Tracheal epithelial cell (primary cell): ENCODE data around the gene SLC1A1. TPM values are rescaled to one million over a fixed set of nuclear protein-coding genes. Genes with fewer than 3 reads are reported as not detected.

Experiments
- total RNA-seq: library from RNA; depleted of rRNA; stranded (reverse); fragments of >200 nt; gene quantifications from 2 replicates; pipeline ENCODE4 v1.2.1, GENCODE V29; 2014

Gene SLC1A1
- 0.85 and 8.2 TPM in 2 replicates for total RNA-seq

DNA sequence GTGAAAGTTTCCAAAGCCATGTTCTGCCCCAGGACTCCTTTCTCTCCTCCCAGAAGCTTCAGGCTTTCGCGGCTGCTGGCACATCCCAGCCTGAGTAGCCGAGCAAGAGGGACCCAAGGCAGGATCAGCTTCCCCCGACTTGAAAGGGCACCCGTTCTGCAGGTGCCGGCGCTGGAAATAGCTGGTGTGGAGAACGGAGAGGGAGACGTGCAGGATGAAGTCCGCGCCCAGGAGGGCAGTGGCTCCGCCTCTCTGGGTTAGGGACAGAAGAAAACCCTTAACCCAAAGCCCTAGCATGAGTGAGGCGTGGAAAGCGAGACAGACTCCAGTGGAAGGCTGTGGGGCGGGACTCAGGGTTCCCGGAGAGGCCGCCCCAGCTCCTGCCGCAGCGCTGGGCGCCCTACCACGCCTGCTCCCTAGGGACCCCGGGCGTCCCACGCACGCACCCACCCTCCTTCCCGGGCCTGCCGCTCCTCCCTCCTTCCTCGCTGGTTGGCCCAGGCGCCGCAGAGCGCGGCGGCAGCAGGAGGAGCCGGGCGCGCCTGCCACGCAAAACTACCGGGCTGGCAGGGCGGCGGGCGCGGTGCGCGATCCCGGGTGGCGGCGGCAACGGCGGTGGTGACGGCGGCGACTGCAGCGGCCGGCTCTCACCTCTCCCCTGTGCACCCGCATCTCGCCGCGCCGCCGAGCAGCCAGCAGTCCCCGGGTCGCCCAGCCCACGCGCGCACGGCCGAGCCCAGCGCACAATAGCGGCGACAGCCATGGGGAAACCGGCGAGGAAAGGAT lies at the start of gene SLC1A1:
TSS of gene SLC1A1 (plus strand) at position 550 of the 786 bp plus-strand sequence. CDS start at position 762, 212 bp downstream.

Other genes starting within 250 kb of the SLC1A1 start
- 1.9 and 14.2 TPM in 2 replicates for gene GLIS3, start 190.4 kb upstream of the SLC1A1 start, total RNA-seq
- 7.7 and 10.4 TPM in 2 replicates for gene PLPP6, start 171.8 kb downstream of the SLC1A1 start, total RNA-seq
- gene SPATA6L, start 176.0 kb downstream of the SLC1A1 start, total RNA-seq = 3.0 and 3.9 TPM in 2 replicates
- gene CDC37L1, start 189.1 kb downstream of the SLC1A1 start, total RNA-seq = 31.8 and 33.0 TPM in 2 replicates